Type B pancreatic cell (in vitro differentiated cells): ENCODE data around the gene AMBN. TPM values are rescaled to one million over a fixed set of nuclear protein-coding genes. Genes with fewer than 3 reads are reported as not detected.

Experiments
- DNase-seq: peaks from one replicate; pipeline ENCODE4 v3.0.0; 2021; ENCODE audit warnings: mixed read lengths; ENCODE audit not compliant: unreplicated experiment; ENCODE audit errors: extremely low spot score
- H3K27ac Mint-ChIP-seq: 2 replicates; pipeline ENCODE4 v1.8.0; 2021; ENCODE audit warnings: mild to moderate bottlenecking, mixed read lengths
- H3K27me3 Mint-ChIP-seq: 2 replicates; pipeline ENCODE4 v1.8.0; 2021; ENCODE audit warnings: mixed read lengths
- H3K36me3 Mint-ChIP-seq: 2 replicates; pipeline ENCODE4 v1.8.0; 2021; ENCODE audit warnings: mixed read lengths
- H3K4me1 Mint-ChIP-seq: one replicate; pipeline ENCODE4 v1.8.0; 2021; ENCODE audit warnings: mixed read lengths; ENCODE audit not compliant: unreplicated experiment
- H3K4me3 Mint-ChIP-seq: 2 replicates; pipeline ENCODE4 v1.8.0; 2021; ENCODE audit warnings: mild to moderate bottlenecking, mixed read lengths
- H3K9me3 Mint-ChIP-seq: 2 replicates; pipeline ENCODE4 v1.8.0; 2021; ENCODE audit warnings: mixed read lengths
- CTCF ChIP-seq: fragments of 200-600 bp; sonication (generic); conservative IDR thresholded peaks from 2 replicates; pipeline ENCODE4 v1.5.0; 2021; ENCODE audit warnings: antibody characterized with exemption, mild to moderate bottlenecking
- total RNA-seq: library from RNA; stranded (reverse); gene quantifications from 2 replicates; pipeline ENCODE4 v1.2.1, GENCODE V29; 2021; ENCODE audit warnings: low replicate concordance

The AMBN gene
- total RNA-seq, 1 donor from 2014 or later = 0.94 TPM

- Mint-ChIP-seq H3K4me1 (no peaks in the 10 kb centered on the region), H3K4me3 (no peak overlapping the region), H3K27me3 (no peaks in the 10 kb centered on the region), H3K9me3 (peaks cover under 1% of the 10 kb centered on the region), H3K36me3 (no peaks in the 10 kb centered on the region), H3K27ac (no peak overlapping the region)
- no peak for DNase-seq
- TF ChIP-seq CTCF = no peak
Observed at GRCh38 chr4:70624226-70624793, 32.3 kb downstream of the AMBN start.

- no peaks in the 10 kb centered on the region for H3K9me3 Mint-ChIP-seq
- peaks cover 4% of the 10 kb centered on the region for H3K4me1 Mint-ChIP-seq
- no peak overlapping the region for H3K4me3 Mint-ChIP-seq
- H3K27me3 Mint-ChIP-seq = no peaks in the 10 kb centered on the region
- no peak overlapping the region for H3K27ac Mint-ChIP-seq
- TF ChIP-seq CTCF = no peak
- no peak for DNase-seq
- no peaks in the 10 kb centered on the region for H3K36me3 Mint-ChIP-seq
Observed at GRCh38 chr4:70627620-70628019, 35.6 kb downstream of the AMBN start.

GRCh38 chr4:70628444-70628843 lies 36.4 kb downstream of the AMBN start, which contains the start of gene ENAM:
ENAM (plus strand) TSS chr4:70628744; CDS start chr4:70629501, 757 bp downstream.
- Mint-ChIP-seq H3K36me3 (no peaks in the 10 kb centered on the region), H3K27me3 (no peaks in the 10 kb centered on the region), H3K27ac (no peak within 1 kb of the TSS), H3K4me1 (peaks cover 4% of the 10 kb centered on the region), H3K4me3 (no peak within 1 kb of the TSS), H3K9me3 (no peaks in the 10 kb centered on the region)
- no peak for TF ChIP-seq CTCF
- DNase-seq = no peak

- Mint-ChIP-seq H3K36me3 (no peaks in the 10 kb centered on the region), H3K27ac (no peak overlapping the region), H3K4me3 (no peak overlapping the region), H3K9me3 (no peaks in the 10 kb centered on the region), H3K4me1 (peaks cover 4% of the 10 kb centered on the region), H3K27me3 (no peaks in the 10 kb centered on the region)
- no peak for DNase-seq
- TF ChIP-seq CTCF = no peak
Observed at GRCh38 chr4:70629469-70630090, 37.5 kb downstream of the AMBN start.

GRCh38 chr4:70630162-70630561 lies 38.1 kb downstream of the AMBN start:
- peaks cover 4% of the 10 kb centered on the region for H3K4me1 Mint-ChIP-seq
- no peak for TF ChIP-seq CTCF
- H3K27ac Mint-ChIP-seq = no peak overlapping the region
- no peak for DNase-seq
- H3K36me3 Mint-ChIP-seq = no peaks in the 10 kb centered on the region
- no peak overlapping the region for H3K4me3 Mint-ChIP-seq
- no peaks in the 10 kb centered on the region for H3K27me3 Mint-ChIP-seq
- H3K9me3 Mint-ChIP-seq = no peaks in the 10 kb centered on the region
